Pulmonary artery endothelial cell (primary cell): ENCODE results near the gene MYBBP1A. TPM values are rescaled to one million over a fixed set of nuclear protein-coding genes. Genes with fewer than 3 reads are reported as not detected.

Experiments
- DNase-seq: peaks from one replicate; pipeline ENCODE4 v3.0.0-alpha.2; 2011; ENCODE audit warnings: low read depth, low spot score
- total RNA-seq: library from RNA; depleted of rRNA; stranded (reverse); fragments of >200 nt; gene quantifications from 2 replicates; pipeline ENCODE4 v1.2.3, GENCODE V29; 2014

Gene MYBBP1A
- total RNA-seq, 1 donor from 2014 or later, result 64.8 TPM

- DNase-seq, result no peak
These were observed 34.9 kb downstream of the MYBBP1A start for GRCh38 chr17:4520060-4520893.

- DNase-seq, result no peak
These were observed 35.8 kb downstream of the MYBBP1A start for GRCh38 chr17:4519361-4519788.

- no peak for DNase-seq
These were observed 36.3 kb downstream of the MYBBP1A start for GRCh38 chr17:4518901-4519300.

- DNase-seq, result no peak
These were observed 38.4 kb downstream of the MYBBP1A start for GRCh38 chr17:4516735-4517134.

GRCh38 chr17:4515501-4515900, 39.7 kb downstream of the MYBBP1A start:
- no peak for DNase-seq

GRCh38 chr17:4514779-4515178, 40.4 kb downstream of the MYBBP1A start:
- DNase-seq, result no peak

GRCh38 chr17:4514206-4514605, 41.0 kb downstream of the MYBBP1A start:
- no peak for DNase-seq

GRCh38 chr17:4513113-4514032, 41.8 kb downstream of the MYBBP1A start:
- no peak for DNase-seq

GRCh38 chr17:4512156-4513112, 42.8 kb downstream of the MYBBP1A start:
- no peak for DNase-seq

- no peak for DNase-seq
These were observed 43.8 kb downstream of the MYBBP1A start for GRCh38 chr17:4511199-4511932.

- no peak for DNase-seq
These were observed 44.6 kb downstream of the MYBBP1A start for GRCh38 chr17:4510618-4510941.

GRCh38 chr17:4509923-4510617, 45.1 kb downstream of the MYBBP1A start:
- DNase-seq, result no peak

GRCh38 chr17:4509401-4509800, 45.8 kb downstream of the MYBBP1A start:
- DNase-seq, result no peak

- no peak for DNase-seq
These were observed 47.0 kb downstream of the MYBBP1A start for GRCh38 chr17:4508207-4508606.

GRCh38 chr17:4507361-4508111, 47.6 kb downstream of the MYBBP1A start:
- no peak for DNase-seq

GRCh38 chr17:4506892-4507291, 48.3 kb downstream of the MYBBP1A start:
- DNase-seq, result no peak

GRCh38 chr17:4506175-4506813, 48.9 kb downstream of the MYBBP1A start:
- DNase-seq, result no peak

GRCh38 chr17:4505187-4505586, 50.0 kb downstream of the MYBBP1A start:
- DNase-seq, result no peak

- no peak for DNase-seq
These were observed 51.0 kb downstream of the MYBBP1A start for GRCh38 chr17:4504188-4504587.
